Heart right ventricle (tissue), 16 donors: ENCODE results near the gene ECHDC1. TPM values are rescaled to one million over a fixed set of nuclear protein-coding genes. Genes with fewer than 3 reads are reported as not detected.
"Not testable (repeated sequence)": the region's sequence is repeated elsewhere in the genome, so short reads cannot be mapped to it uniquely, and the experiment has no call there.

Experiments used
- ATAC-seq, 8 donors: fragments of 200-7000 bp; cut with Tn5 transposase; one replicate each; pipeline ENCODE4 v1.9.1; 2020; ENCODE audit warnings: mild to moderate bottlenecking in 8 of 8, moderate library complexity in 8 of 8, moderate number of reproducible peaks in 1 of 8
- DNase-seq, 2 donors: peaks; one replicate each; pipeline ENCODE4 v3.0.0-alpha.2; 2020
- H3K27ac ChIP-seq, 10 donors: fragments of 200-600 bp; sonication (generic) in 2 of 10; one replicate each; pipeline versions ENCODE4 v1.5.0 to v1.8.0; 2020 to 2022; ENCODE audit warnings: mild to moderate bottlenecking in 3 of 10
- H3K27me3 ChIP-seq, 7 donors: fragments of 200-600 bp; one replicate each; pipeline ENCODE4 v1.8.0; 2021 to 2022; ENCODE audit warnings: mild to moderate bottlenecking in 2 of 7
- H3K36me3 ChIP-seq, 9 donors: fragments of 200-600 bp; sonication (generic) in 1 of 9; one replicate each; pipeline versions ENCODE4 v1.5.0 to v1.8.0; 2020 to 2022; ENCODE audit warnings: mild to moderate bottlenecking in 2 of 9
- H3K4me1 ChIP-seq, 9 donors: fragments of 200-600 bp; sonication (generic) in 1 of 9; one replicate each; pipeline versions ENCODE4 v1.5.0 to v1.8.0; 2020 to 2022; ENCODE audit warnings: mild to moderate bottlenecking in 4 of 9
- H3K4me3 ChIP-seq, 10 donors: fragments of 200-600 bp; sonication (generic) in 2 of 10; one replicate each; pipeline versions ENCODE4 v1.5.0 to v1.8.0; 2020 to 2022; ENCODE audit warnings: mild to moderate bottlenecking in 7 of 10, moderate library complexity in 2 of 10
- H3K9me3 ChIP-seq, 11 donors: fragments of 200-600 bp in 10 of 11; sonication (generic) in 2 of 11; one replicate each; pipeline versions ENCODE4 v1.5.0 to v1.8.0; 2013 to 2022; ENCODE audit warnings: mild to moderate bottlenecking in 2 of 11, control low read depth in 1 of 11, moderate library complexity in 1 of 11
- CTCF ChIP-seq, 9 donors: fragments of 200-600 bp; sonication (generic) in 2 of 9; IDR thresholded peaks; one replicate each; pipeline versions ENCODE4 v1.5.0 to v1.8.0; 2021 to 2022; ENCODE audit warnings: antibody characterized with exemption in 9 of 9, mild to moderate bottlenecking in 5 of 9, moderate library complexity in 1 of 9
- WGBS, 2 donors: extraction: QIAGEN DNeasy Blood & Tissue Kit; methylation state at CpG; one replicate each; pipeline ENCODE4 v1.1.7; 2013; ENCODE audit warnings: inconsistent platforms in 1 of 2; 5-methylcytosine and 5-hydroxymethylcytosine counted together
- intact Hi-C, 10 donors: fragments of 100-400 bp; cut with DNase I; formaldehyde crosslinking; loops; one replicate each; pipeline versions ENCODE4 v1.11.1 to v1.14.2; 2022
- polyA plus RNA-seq, 2 donors: library from polyadenylated mRNA; stranded (reverse); fragments of 200-250 nt; gene quantifications; one replicate each; pipeline ENCODE4 v1.2.3, GENCODE V29; 2013
- total RNA-seq, 10 donors: library from RNA; stranded (reverse); fragmentation: NEBNext Ultra II Directional in 3 of 10; extraction: Animal tissue kit (Norgen Biotek cat#: 25700) in 3 of 10; gene quantifications; one replicate each; pipeline versions ENCODE4 v1.2.1 to v1.2.4, GENCODE V29; 2021 to 2023
- donor health status: Arrhythmogenic right ventricular cardiomyopathy.
- donor health status: ischemic (EF 13 %, LVEDD 7.1; RV severe dilation, severe dysfunction).
- donor health status: healthy with polysubstance abuse.
- donor health status: DM: no; HTN: yes; CAD: no.
- donor health status: DM: no; HTN: no; CAD: no.
- donor health status: ischemic (EF 25% LVEDD 6.9; RV normal size, moderate dysfunction).
- donor health status: ischemic (EF 25% LVEDD 5.7; RV mildly dilated, moderate dysfunction).
- donor health status: healthy.
- donor health status: DM: yes; HTN: yes; CAD: no.
- donor health status: Ischemic cardiomyopathy.
- donor health status: ischemic (EF 35%, LVEDD 5.7; RV mildly dilated, moderate dysfunction).
- donor health status: nonischemic (EF 11% LVEDD 7.7; RV severe dilation, severe dysfunction).
- donor health status: DM: yes; HTN: yes; CAD: no.
- donor health status: PGD.
- donor health status: ischemic (EF 29% LVEDD 5.4; RV normal size, mild dysfunction).
- donor health status: nonischemic (EF 23%, LVEDD 6.1; RV moderate dilation, normal function).

Gene ECHDC1
- total and polyA plus RNA-seq, 12 donors, result 19.5 to 45.3 (median 37.1) TPM

GRCh38 chr6:127341471-127342202 is 1.8 kb downstream of the ECHDC1 start:
- Histone ChIP-seq H3K4me3 (peak overlapping the region in 8 of 10 donors; percentile 46 to 80 (median 76)), H3K27ac (peak overlapping the region in 4 of 10 donors; percentile 77 to 92 (median 82)), H3K36me3 (no peaks in the 10 kb centered on the region), H3K4me1 (peaks cover 6 to 58% (median 35%) of the 10 kb centered on the region in 9 donors), H3K9me3 (no peaks in the 10 kb centered on the region), H3K27me3 (no peaks in the 10 kb centered on the region)
- DNase-seq, result no peak
- ATAC-seq, result no peak
- no peak for TF ChIP-seq CTCF (IDR thresholded peaks at IDR 0.05)
- intact Hi-C loops, result no loop called here
- WGBS, 2 donors, result 84 to 86% methylated on average over 9 of the region's 9 CpGs

DNA sequence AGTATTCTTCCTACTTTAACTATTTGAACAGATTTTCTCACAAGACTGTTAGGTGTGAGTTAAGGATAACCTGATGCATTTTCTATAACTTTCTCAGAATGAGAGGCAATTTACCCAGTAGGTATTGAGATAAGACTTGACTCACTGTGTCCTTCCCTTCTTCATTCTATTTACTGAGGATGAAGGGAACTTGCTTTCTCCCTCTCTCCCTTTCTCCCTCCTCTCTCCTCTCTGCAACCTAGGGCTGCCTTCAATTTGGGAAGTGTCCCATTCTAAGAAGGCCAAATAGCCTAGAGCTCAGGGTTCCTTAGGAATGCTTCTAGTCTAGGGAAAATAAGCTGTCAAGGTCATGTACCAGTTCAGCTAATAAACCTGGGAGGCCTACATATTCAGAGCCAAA is 3.2 kb downstream of the ECHDC1 start:
- no peak for TF ChIP-seq CTCF (IDR thresholded peaks at IDR 0.05)
- intact Hi-C loops, result no loop called here
- ATAC-seq, result no peak

GRCh38 chr6:127338936-127339335 is 4.5 kb downstream of the ECHDC1 start:
- H3K4me3 ChIP-seq, result no peak overlapping the region
- peaks cover 6 to 49% (median 31%) of the 10 kb centered on the region in 9 donors for H3K4me1 ChIP-seq
- intact Hi-C loops, result no loop called here

More for the DNA sequence above, 3.2 kb downstream of the ECHDC1 start:
- H3K4me1 ChIP-seq, result peaks cover 6 to 51% (median 35%) of the 10 kb centered on the region in 9 donors
- H3K9me3 ChIP-seq, result no peaks in the 10 kb centered on the region
- H3K36me3 ChIP-seq, result no peaks in the 10 kb centered on the region
- H3K4me3 ChIP-seq, result no peak overlapping the region
- H3K27ac ChIP-seq, result no peak overlapping the region
- H3K27me3 ChIP-seq, result no peaks in the 10 kb centered on the region
- DNase-seq, result no peak

GRCh38 chr6:127332383-127332961 is 10.9 kb downstream of the ECHDC1 start:
- Histone ChIP-seq H3K36me3 (peaks cover 0 to 34% (median 0%) of the 10 kb centered on the region in 9 donors), H3K27me3 (no peaks in the 10 kb centered on the region), H3K27ac (no peak overlapping the region), H3K9me3 (no peaks in the 10 kb centered on the region), H3K4me1 (peaks cover 0 to 17% (median 0%) of the 10 kb centered on the region in 9 donors), H3K4me3 (no peak overlapping the region)
- DNase-seq (no peak), ATAC-seq (no peak)
- intact Hi-C loops, result no loop called here
- WGBS, 2 donors, result 70 to 71% methylated on average over 4 of the region's 4 CpGs
- no peak for TF ChIP-seq CTCF (IDR thresholded peaks at IDR 0.05)

More at GRCh38 chr6:127338936-127339335, 4.5 kb downstream of the ECHDC1 start:
- no peak for TF ChIP-seq CTCF (IDR thresholded peaks at IDR 0.05)
- no peak for ATAC-seq
- H3K9me3 ChIP-seq, result no peaks in the 10 kb centered on the region
- WGBS, 2 donors, result 90 to 91% methylated on average over 1 of the region's 1 CpG
- no peak overlapping the region for H3K27ac ChIP-seq
- no peaks in the 10 kb centered on the region for H3K36me3 ChIP-seq
- no peaks in the 10 kb centered on the region for H3K27me3 ChIP-seq
- no peak for DNase-seq

DNA sequence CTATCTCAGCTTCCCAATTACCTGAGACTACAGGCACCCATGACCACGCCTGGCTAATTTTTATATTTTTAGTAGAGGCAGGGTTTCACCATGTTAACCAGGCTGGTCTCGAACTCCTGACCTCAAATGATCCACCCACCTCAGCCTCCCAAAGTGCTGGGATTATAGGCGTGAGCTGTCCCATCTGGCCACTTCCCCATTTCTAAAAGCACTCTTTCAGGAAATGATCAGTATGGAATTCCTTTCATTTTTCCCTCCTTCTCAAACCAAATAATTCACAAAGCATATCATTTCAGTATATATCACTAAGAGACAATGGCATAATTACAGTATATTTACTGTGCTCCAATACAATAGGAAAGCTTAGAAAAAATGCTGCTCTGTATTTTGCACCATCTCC is 12.2 kb downstream of the ECHDC1 start:
- intact Hi-C loops, result not testable (repeated sequence)

More for the DNA sequence above, 12.2 kb downstream of the ECHDC1 start:
- H3K27me3 ChIP-seq, H3K27ac ChIP-seq, DNase-seq, H3K4me3 ChIP-seq, ATAC-seq, H3K9me3 ChIP-seq: not testable (repeated sequence)
- Histone ChIP-seq H3K36me3 (peaks cover 0 to 46% (median 1%) of the 10 kb centered on the region in 9 donors), H3K4me1 (peaks cover 0 to 17% (median 0%) of the 10 kb centered on the region in 9 donors)
- 74 to 79% methylated on average over 3 of the region's 3 CpGs for WGBS, 2 donors
